CD14-positive monocyte (primary cell): ENCODE data around the gene PTPRD. TPM values are rescaled to one million over a fixed set of nuclear protein-coding genes. Genes with fewer than 3 reads are reported as not detected.

Experiments
- DNase-seq, 3 donors: peaks; one replicate each; pipeline ENCODE4 v3.0.0-alpha.2; 2011 to 2022
- H2AFZ ChIP-seq: 2 replicates; pipeline ENCODE4 v1.6.0; 2012; ENCODE audit warnings: mild to moderate bottlenecking, low read depth, low read length, inconsistent platforms; ENCODE audit not compliant: insufficient read depth, poor library complexity, severe bottlenecking
- H3K27ac ChIP-seq, 2 donors: 1 replicate in 1 of 2; 2 replicates in 1 of 2; pipeline ENCODE4 v1.5.1; 2012 to 2013; ENCODE audit warnings: low read length in 2 of 2, control low read depth in 1 of 2, inconsistent platforms in 1 of 2, low read depth in 1 of 2, mild to moderate bottlenecking in 1 of 2
- H3K27me3 ChIP-seq, 2 donors: one replicate each; pipeline versions ENCODE4 v1.6.0 to v1.6.1; 2011 to 2013; ENCODE audit warnings: low read length in 2 of 2; ENCODE audit not compliant: control insufficient read depth in 2 of 2, insufficient read depth in 2 of 2
- H3K36me3 ChIP-seq, 2 donors: replicated peaks in 1 of 2; 1 replicate in 1 of 2; 2 replicates in 1 of 2; pipeline versions ENCODE4 v1.5.1 to v1.6.1; 2012 to 2013; ENCODE audit warnings: low read length in 2 of 2, control low read depth in 1 of 2, inconsistent platforms in 1 of 2, mild to moderate bottlenecking in 1 of 2; ENCODE audit not compliant: insufficient read depth in 2 of 2, control insufficient read depth in 1 of 2
- H3K4me1 ChIP-seq, 2 donors: 1 replicate in 1 of 2; 2 replicates in 1 of 2; pipeline versions ENCODE4 v1.5.1 to v1.6.1; 2012 to 2013; ENCODE audit warnings: low read length in 2 of 2, control low read depth in 1 of 2, inconsistent platforms in 1 of 2, mild to moderate bottlenecking in 1 of 2, moderate library complexity in 1 of 2; ENCODE audit not compliant: insufficient read depth in 2 of 2, control insufficient read depth in 1 of 2
- H3K4me2 ChIP-seq: replicated peaks from 2 replicates; pipeline ENCODE3; 2012; ENCODE audit warnings: low read length, moderate library complexity, mild to moderate bottlenecking; ENCODE audit not compliant: poor library complexity, severe bottlenecking; ENCODE audit errors: extremely low read depth
- H3K4me3 ChIP-seq, 3 experiments: fragments of 200-600 bp in 1 of 3; sonication (generic) in 1 of 3; replicated peaks in 1 of 3; 1 replicate in 2 of 3; 2 replicates in 1 of 3; pipeline ENCODE4 v1.5.1; 2011 to 2013; ENCODE audit warnings: low read length in 3 of 3, mild to moderate bottlenecking in 3 of 3, control low read depth in 2 of 3, low read depth in 2 of 3, inconsistent platforms in 1 of 3, moderate library complexity in 1 of 3
- H3K79me2 ChIP-seq: 2 replicates; pipeline ENCODE4 v1.6.0; 2012; ENCODE audit warnings: mild to moderate bottlenecking, control low read depth, inconsistent platforms, low read length, moderate library complexity; ENCODE audit not compliant: insufficient read depth
- H3K9ac ChIP-seq: 2 replicates; pipeline ENCODE4 v1.6.0; 2017; ENCODE audit warnings: low read length, mild to moderate bottlenecking; ENCODE audit not compliant: insufficient read depth, poor library complexity, severe bottlenecking
- H3K9me3 ChIP-seq, 2 donors: replicated peaks in 1 of 2; 1 replicate in 1 of 2; 2 replicates in 1 of 2; pipeline versions ENCODE4 v1.5.1 to v1.6.1; 2012 to 2013; ENCODE audit warnings: low read length in 2 of 2, control low read depth in 1 of 2; ENCODE audit not compliant: control insufficient read depth in 1 of 2, insufficient read depth in 1 of 2
- H4K20me1 ChIP-seq: 2 replicates; pipeline ENCODE4 v1.6.0; 2012; ENCODE audit warnings: mild to moderate bottlenecking, low read length, control low read depth, moderate library complexity; ENCODE audit not compliant: insufficient read depth
- H3K27ac Mint-ChIP-seq, 7 donors: one replicate each; pipeline ENCODE4 v1.8.0; 2020; ENCODE audit warnings: mild to moderate bottlenecking in 7 of 7, mixed read lengths in 7 of 7, moderate library complexity in 6 of 7, inconsistent platforms in 2 of 7
- H3K27me3 Mint-ChIP-seq, 3 donors: one replicate each; pipeline ENCODE4 v1.8.0; 2021 to 2022; ENCODE audit warnings: low read depth in 3 of 3, mild to moderate bottlenecking in 3 of 3, mixed read lengths in 3 of 3, moderate library complexity in 3 of 3, inconsistent platforms in 1 of 3
- H3K36me3 Mint-ChIP-seq, 2 donors: one replicate each; pipeline ENCODE4 v1.8.0; 2020; ENCODE audit warnings: mixed read lengths in 2 of 2, inconsistent platforms in 1 of 2, mild to moderate bottlenecking in 1 of 2
- H3K4me1 Mint-ChIP-seq: one replicate; pipeline ENCODE4 v1.8.0; 2020; ENCODE audit warnings: mild to moderate bottlenecking, mixed read lengths
- H3K4me3 Mint-ChIP-seq, 2 donors: one replicate each; pipeline ENCODE4 v1.8.0; 2020; ENCODE audit warnings: mild to moderate bottlenecking in 2 of 2, mixed read lengths in 2 of 2, moderate library complexity in 1 of 2
- H3K9me3 Mint-ChIP-seq, 7 donors: one replicate each; pipeline ENCODE4 v1.8.0; 2020 to 2022; ENCODE audit warnings: mixed read lengths in 7 of 7, mild to moderate bottlenecking in 6 of 7, moderate library complexity in 6 of 7, inconsistent platforms in 2 of 7
- CTCF ChIP-seq: fragments of 200-600 bp; IDR thresholded peaks from one replicate; pipeline ENCODE4 v1.8.0; 2022; ENCODE audit warnings: antibody characterized with exemption, mild to moderate bottlenecking
- WGBS: methylation state at CpG from one replicate; pipeline ENCODE4 v1.1.5; 2013; ENCODE audit warnings: missing lambda C conversion rate; ENCODE audit not compliant: insufficient coverage; 5-methylcytosine and 5-hydroxymethylcytosine counted together
- intact Hi-C, 2 donors: fragments of 100-400 bp; cut with micrococcal nuclease; formaldehyde crosslinking; loops; one replicate each; pipeline versions ENCODE4 v1.15.0 to v1.15.1; 2023
- polyA plus RNA-seq, 3 donors: library from polyadenylated mRNA; depleted of rRNA in 1 of 3; unstranded in 2 of 3; stranded (reverse) in 1 of 3; fragments of 300-500 nt in 2 of 3; fragments of >200 nt in 1 of 3; fragmentation: Illumina TruSeq in 2 of 3; gene quantifications; 1 replicate in 2 of 3; 2 replicates in 1 of 3; pipeline ENCODE4 v1.2.3, GENCODE V29; 2012 to 2021

Gene PTPRD
- polyA plus RNA-seq, 3 donors = not detected

DNA sequence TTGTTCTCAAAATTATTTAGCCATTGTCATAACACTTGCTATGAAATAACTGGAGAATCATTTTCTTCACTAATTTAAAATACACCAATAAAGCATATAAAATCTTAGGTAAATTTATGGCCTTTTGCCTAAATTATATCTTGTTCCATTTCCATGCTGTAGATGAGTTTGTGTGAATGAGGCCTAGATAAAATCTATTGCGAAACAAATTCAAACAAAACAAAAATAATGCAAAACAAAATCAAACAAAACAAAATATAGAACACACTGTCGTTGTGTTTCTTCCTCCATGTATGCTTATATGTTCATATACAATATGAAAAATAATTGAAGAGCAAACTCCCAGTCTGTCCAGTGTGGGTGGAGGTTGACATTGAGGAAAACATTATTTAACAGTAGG lies 1020.7 kb downstream of the PTPRD start:
- H2AFZ ChIP-seq = no peak overlapping the region
- no peaks in the 10 kb centered on the region for H3K4me1 Mint-ChIP-seq
- no peaks in the 10 kb centered on the region for H4K20me1 ChIP-seq
- no CpG with 5 or more reads among the region's 2 CpGs for WGBS
- H3K9me3 ChIP-seq = peaks cover 0 to 4% of the 10 kb centered on the region in 2 donors
- H3K4me3 Mint-ChIP-seq = no peak overlapping the region
- no peaks in the 10 kb centered on the region for H3K36me3 Mint-ChIP-seq
- H3K27me3 ChIP-seq = no peaks in the 10 kb centered on the region
- no peak overlapping the region for H3K4me2 ChIP-seq
- intact Hi-C loops = no loop called here
- H3K9me3 Mint-ChIP-seq = peaks cover 0 to 5% (median 2%) of the 10 kb centered on the region in 7 donors
- no peak for DNase-seq
- no peak for TF ChIP-seq CTCF
- no peak overlapping the region for H3K4me3 ChIP-seq
- no peak overlapping the region for H3K9ac ChIP-seq
- H3K27ac Mint-ChIP-seq = no peak overlapping the region
- H3K27ac ChIP-seq = no peak overlapping the region
- H3K4me1 ChIP-seq = no peaks in the 10 kb centered on the region
- no peaks in the 10 kb centered on the region for H3K79me2 ChIP-seq
- peaks cover 0 to 4% (median 3%) of the 10 kb centered on the region in 3 donors for H3K27me3 Mint-ChIP-seq
- H3K36me3 ChIP-seq = no peaks in the 10 kb centered on the region

GRCh38 chr9:9585920-9586319 lies 1026.9 kb downstream of the PTPRD start:
- no peak overlapping the region for H3K4me3 ChIP-seq
- no peaks in the 10 kb centered on the region for H3K36me3 ChIP-seq
- WGBS = 43% methylated on average over 1 of the region's 2 CpGs
- Mint-ChIP-seq H3K4me1 (no peaks in the 10 kb centered on the region), H3K4me3 (no peak overlapping the region), H3K27ac (no peak overlapping the region), H3K9me3 (no peaks in the 10 kb centered on the region), H3K36me3 (no peaks in the 10 kb centered on the region), H3K27me3 (peaks cover 0 to 1% (median under 1%) of the 10 kb centered on the region in 3 donors)
- H3K4me2 ChIP-seq = no peak overlapping the region
- TF ChIP-seq CTCF = no peak
- no peaks in the 10 kb centered on the region for H3K79me2 ChIP-seq
- H3K9ac ChIP-seq = no peak overlapping the region
- H3K9me3 ChIP-seq = peaks cover 0 to under 1% of the 10 kb centered on the region in 2 donors
- no peaks in the 10 kb centered on the region for H4K20me1 ChIP-seq
- H3K27me3 ChIP-seq = no peaks in the 10 kb centered on the region
- H2AFZ ChIP-seq = no peak overlapping the region
- no peaks in the 10 kb centered on the region for H3K4me1 ChIP-seq
- H3K27ac ChIP-seq = no peak overlapping the region
- intact Hi-C loops = no loop called here
- DNase-seq = no peak
